ENCODE data around the gene MYO1D. TPM values are rescaled to one million over a fixed set of nuclear protein-coding genes. Genes with fewer than 3 reads are reported as not detected.

The MYO1D gene
- total RNA-seq, 1 donor from 2014 or later = 36.9 TPM

- no peaks in the 10 kb centered on the region for H3K4me1 Mint-ChIP-seq (ENCODE audit: low read depth)
- no peak overlapping the region for H3K27ac Mint-ChIP-seq
- H3K36me3 Mint-ChIP-seq (ENCODE audit: insufficient read depth) = peaks cover 5% of the 10 kb centered on the region
- no peak overlapping the region for H3K4me3 Mint-ChIP-seq (ENCODE audit: low read depth)
- peaks cover 8% of the 10 kb centered on the region for H3K9me3 Mint-ChIP-seq (ENCODE audit: low read depth)
- DNase-seq (ENCODE audit: low spot score, unreplicated experiment) = no peak
- no peaks in the 10 kb centered on the region for H3K27me3 Mint-ChIP-seq
- TF ChIP-seq CTCF (IDR thresholded peaks at IDR 0.05; ENCODE audit: unreplicated experiment) = no peak
Observed at GRCh38 chr17:32784113-32784512, 92.8 kb downstream of the MYO1D start.

GRCh38 chr17:32783602-32784001 is 93.3 kb downstream of the MYO1D start:
- DNase-seq (ENCODE audit: low spot score, unreplicated experiment) = no peak
- peak; percentile 88 for TF ChIP-seq CTCF (IDR thresholded peaks at IDR 0.05; ENCODE audit: unreplicated experiment)
- H3K4me3 Mint-ChIP-seq (ENCODE audit: low read depth) = no peak overlapping the region
- peaks cover 2% of the 10 kb centered on the region for H3K9me3 Mint-ChIP-seq (ENCODE audit: low read depth)
- no peaks in the 10 kb centered on the region for H3K4me1 Mint-ChIP-seq (ENCODE audit: low read depth)
- H3K36me3 Mint-ChIP-seq (ENCODE audit: insufficient read depth) = peaks cover 2% of the 10 kb centered on the region
- H3K27me3 Mint-ChIP-seq = no peaks in the 10 kb centered on the region
- no peak overlapping the region for H3K27ac Mint-ChIP-seq

GRCh38 chr17:32780721-32781120 is 96.2 kb downstream of the MYO1D start:
- DNase-seq (ENCODE audit: low spot score, unreplicated experiment) = no peak
- no peak overlapping the region for H3K27ac Mint-ChIP-seq

GRCh38 chr17:32777922-32778321 is 99.0 kb downstream of the MYO1D start:
- no peak for TF ChIP-seq CTCF (IDR thresholded peaks at IDR 0.05; ENCODE audit: unreplicated experiment)
- no peaks in the 10 kb centered on the region for H3K9me3 Mint-ChIP-seq (ENCODE audit: low read depth)
- no peak overlapping the region for H3K27ac Mint-ChIP-seq
- DNase-seq (ENCODE audit: low spot score, unreplicated experiment) = no peak
- H3K4me1 Mint-ChIP-seq (ENCODE audit: low read depth) = no peaks in the 10 kb centered on the region
- H3K4me3 Mint-ChIP-seq (ENCODE audit: low read depth) = no peak overlapping the region
- H3K36me3 Mint-ChIP-seq (ENCODE audit: insufficient read depth) = peaks cover 2% of the 10 kb centered on the region
- no peaks in the 10 kb centered on the region for H3K27me3 Mint-ChIP-seq

More at GRCh38 chr17:32780721-32781120, 96.2 kb downstream of the MYO1D start:
- Mint-ChIP-seq H3K9me3 (ENCODE audit: low read depth) (no peaks in the 10 kb centered on the region), H3K4me3 (ENCODE audit: low read depth) (no peak overlapping the region), H3K27me3 (no peaks in the 10 kb centered on the region), H3K4me1 (ENCODE audit: low read depth) (no peaks in the 10 kb centered on the region), H3K36me3 (ENCODE audit: insufficient read depth) (peaks cover 2% of the 10 kb centered on the region)
- no peak for TF ChIP-seq CTCF (IDR thresholded peaks at IDR 0.05; ENCODE audit: unreplicated experiment)

- Mint-ChIP-seq H3K27me3 (no peaks in the 10 kb centered on the region), H3K4me3 (ENCODE audit: low read depth) (no peak overlapping the region), H3K27ac (no peak overlapping the region), H3K9me3 (ENCODE audit: low read depth) (no peaks in the 10 kb centered on the region), H3K36me3 (ENCODE audit: insufficient read depth) (peaks cover 2% of the 10 kb centered on the region), H3K4me1 (ENCODE audit: low read depth) (no peaks in the 10 kb centered on the region)
- DNase-seq (ENCODE audit: low spot score, unreplicated experiment) = no peak
- TF ChIP-seq CTCF (IDR thresholded peaks at IDR 0.05; ENCODE audit: unreplicated experiment) = no peak
Observed at GRCh38 chr17:32777436-32777835, 99.5 kb downstream of the MYO1D start.

Data from progenitor cell of endocrine pancreas (in vitro differentiated cells).